IMR-90 (cell line): ENCODE data around the gene MLKL. TPM values are rescaled to one million over a fixed set of nuclear protein-coding genes. Genes with fewer than 3 reads are reported as not detected.

Experiments used
- ATAC-seq: fragments of 200-7000 bp; cut with Tn5 transposase; 2 replicates; pipeline ENCODE4 v1.9.1; 2020; ENCODE audit warnings: low read depth, mild to moderate bottlenecking, moderate library complexity
- BruUV-seq: library from RNA; stranded (reverse); fragments of 400-500 nt; replicated peaks from 2 replicates; lab custom pipeline; 2021; lab: Mats Ljungman, UMichigan
- CTCF ChIA-PET: fragments of 300-600 bp; formaldehyde crosslinking; extraction: SDS; loops from one replicate; lab custom pipeline; 2021; ENCODE audit warnings: antibody characterized with exemption; lab: Yijun Ruan, JAX
- POLR2A ChIA-PET: fragments of 300-600 bp; sonication (Branson Sonifier 250); formaldehyde crosslinking; loops from one replicate; lab custom pipeline; 2022; ENCODE audit warnings: antibody characterized with exemption; ENCODE audit not compliant: unreplicated experiment; lab: Charles Lee
- DNase-seq: peaks from one replicate; pipeline ENCODE4 v3.0.0; 2013
- H2AFZ ChIP-seq: replicated peaks from 2 replicates; pipeline ENCODE3; 2013; ENCODE audit warnings: low read length, mild to moderate bottlenecking; ENCODE audit not compliant: poor library complexity
- H2AK5ac ChIP-seq: 2 replicates; pipeline ENCODE4 v1.6.1; 2013; ENCODE audit warnings: low read depth, low read length, inconsistent platforms
- H2AK9ac ChIP-seq: replicated peaks from 2 replicates; pipeline ENCODE3; 2013; ENCODE audit warnings: mild to moderate bottlenecking, low read depth, low read length, moderate library complexity; ENCODE audit not compliant: poor library complexity
- H2BK120ac ChIP-seq: 2 replicates; pipeline ENCODE4 v1.6.1; 2013; ENCODE audit warnings: low read depth, low read length, inconsistent platforms
- H2BK15ac ChIP-seq: 3 replicates; pipeline ENCODE4 v1.6.1; 2013; ENCODE audit warnings: low read depth, low read length, inconsistent platforms
- H2BK20ac ChIP-seq: 2 replicates; pipeline ENCODE4 v1.6.1; 2013; ENCODE audit warnings: low read depth, mild to moderate bottlenecking, inconsistent platforms, low read length, moderate library complexity
- H2BK5ac ChIP-seq: 2 replicates; pipeline ENCODE4 v1.6.1; 2013; ENCODE audit warnings: mild to moderate bottlenecking, low read depth, low read length, inconsistent platforms; ENCODE audit not compliant: poor library complexity, severe bottlenecking
- H3K14ac ChIP-seq: replicated peaks from 2 replicates; pipeline ENCODE4 v1.6.1; 2013; ENCODE audit warnings: low read depth, low read length, inconsistent platforms
- H3K18ac ChIP-seq: 2 replicates; pipeline ENCODE4 v1.6.1; 2013; ENCODE audit warnings: low read depth, low read length, control low read depth
- H3K23ac ChIP-seq: 2 replicates; pipeline ENCODE4 v1.6.1; 2013; ENCODE audit warnings: low read depth, low read length, inconsistent platforms
- H3K27ac ChIP-seq: 2 replicates; pipeline ENCODE4 v1.5.1; 2013; ENCODE audit warnings: mild to moderate bottlenecking, control low read depth, low read length; ENCODE audit not compliant: insufficient read depth
- H3K27me3 ChIP-seq: 2 replicates; pipeline ENCODE4 v1.6.1; 2013; ENCODE audit warnings: low read length; ENCODE audit not compliant: control insufficient read depth, insufficient read depth
- H3K36me3 ChIP-seq: 2 replicates; pipeline ENCODE4 v1.6.1; 2013; ENCODE audit warnings: low read length, mixed read lengths; ENCODE audit not compliant: control insufficient read depth, insufficient read depth
- H3K4ac ChIP-seq: 2 replicates; pipeline ENCODE4 v1.6.1; 2013; ENCODE audit warnings: low read depth, low read length, inconsistent platforms
- H3K4me1 ChIP-seq: 2 replicates; pipeline ENCODE4 v1.6.1; 2013; ENCODE audit warnings: low read length, mixed read lengths; ENCODE audit not compliant: control insufficient read depth, insufficient read depth
- H3K4me2 ChIP-seq: 2 replicates; pipeline ENCODE4 v1.6.1; 2013; ENCODE audit warnings: low read depth, mild to moderate bottlenecking, control low read depth, low read length, moderate library complexity
- H3K4me3 ChIP-seq: 2 replicates; pipeline ENCODE4 v1.5.1; 2013; ENCODE audit warnings: low read depth, mild to moderate bottlenecking, control low read depth, low read length, moderate library complexity; ENCODE audit not compliant: insufficient read depth
- H3K56ac ChIP-seq: 2 replicates; pipeline ENCODE4 v1.6.1; 2013; ENCODE audit warnings: low read length, inconsistent platforms; ENCODE audit not compliant: insufficient read depth; ENCODE audit errors: extremely low read depth
- H3K79me1 ChIP-seq, 2 experiments: 2 replicates each; pipeline ENCODE4 v1.6.1; 2013; ENCODE audit warnings: low read length in 2 of 2, inconsistent platforms in 1 of 2, low read depth in 1 of 2
- H3K9ac ChIP-seq: 2 replicates; pipeline ENCODE4 v1.6.1; 2013; ENCODE audit warnings: low read depth, low read length, control low read depth
- H3K9me1 ChIP-seq: 2 replicates; pipeline ENCODE4 v1.6.1; 2013; ENCODE audit warnings: low read length, inconsistent platforms; ENCODE audit not compliant: insufficient read depth
- H3K9me3 ChIP-seq: 2 replicates; pipeline ENCODE4 v1.6.1; 2013; ENCODE audit warnings: low read length; ENCODE audit not compliant: control insufficient read depth, insufficient read depth
- H4K20me1 ChIP-seq: 2 replicates; pipeline ENCODE4 v1.6.1; 2013; ENCODE audit warnings: low read length, inconsistent platforms; ENCODE audit not compliant: insufficient read depth
- H4K5ac ChIP-seq: 2 replicates; pipeline ENCODE4 v1.6.1; 2013; ENCODE audit warnings: mild to moderate bottlenecking, low read depth, low read length, control low read depth
- H4K8ac ChIP-seq, 2 experiments: 2 replicates each; pipeline ENCODE4 v1.6.1; 2013; ENCODE audit warnings: low read depth in 2 of 2, low read length in 2 of 2, control low read depth in 1 of 2, inconsistent platforms in 1 of 2
- H4K91ac ChIP-seq: 2 replicates; pipeline ENCODE4 v1.6.1; 2013; ENCODE audit warnings: low read depth, low read length, inconsistent platforms; ENCODE audit not compliant: insufficient read depth
- CEBPB ChIP-seq: IDR thresholded peaks from 2 replicates; pipeline ENCODE4 v1.6.1; 2012; ENCODE audit warnings: low read depth, low read length, improper control_type of control experiment
- CTCF ChIP-seq: conservative IDR thresholded peaks from 2 replicates; pipeline ENCODE4 v1.5.1; 2012; ENCODE audit warnings: mild to moderate bottlenecking, low read depth, low read length, improper control_type of control experiment
- FOS ChIP-seq: fragments of 150-350 bp; IDR thresholded peaks from 2 replicates; pipeline ENCODE4 v1.6.1; 2016; ENCODE audit warnings: low read depth, low read length
- RCOR1 ChIP-seq: IDR thresholded peaks from 2 replicates; pipeline ENCODE4 v1.6.1; 2012; ENCODE audit warnings: mild to moderate bottlenecking, low read length, improper control_type of control experiment; ENCODE audit not compliant: insufficient replicate concordance
- RFX5 ChIP-seq: IDR thresholded peaks from 2 replicates; pipeline ENCODE4 v1.8.0; 2012; ENCODE audit warnings: low read depth, mild to moderate bottlenecking, low read length, moderate library complexity
- SMC3 ChIP-seq: fragments of 150-350 bp; IDR thresholded peaks from 2 replicates; pipeline ENCODE4 v1.6.1; 2016; ENCODE audit warnings: low read depth, mild to moderate bottlenecking, antibody characterized with exemption, low read length, moderate library complexity
- WGBS, 2 experiments: methylation state at CpG; one replicate each; pipeline versions ENCODE4 v1.1.5 to v1.1.7; 2013; ENCODE audit warnings: missing lambda C conversion rate in 2 of 2; ENCODE audit not compliant: insufficient read length in 1 of 2; ENCODE audit errors: extremely low coverage in 2 of 2; 5-methylcytosine and 5-hydroxymethylcytosine counted together
- dilution Hi-C: fragments of 300-500 bp; cut with HindIII; formaldehyde crosslinking; loops from one replicate; pipeline ENCODE4 v1.14.3; 2018; ENCODE audit warnings: low sequenced_read_pairs; ENCODE audit not compliant: unreplicated experiment
- in situ Hi-C: fragments of 300-500 bp; cut with MboI; formaldehyde crosslinking; loops from 3 replicates; pipeline ENCODE4 v1.14.3; 2019; ENCODE audit warnings: low sequenced_read_pairs, inconsistent platforms, mixed read lengths
- intact Hi-C: fragments of 100-400 bp; cut with micrococcal nuclease; formaldehyde crosslinking; loops from 2 replicates; pipeline ENCODE4 v1.10.0; 2022
- polyA plus RNA-seq, 3 experiments: library from polyadenylated mRNA; depleted of rRNA; stranded (reverse); fragments of >200 nt; gene quantifications; 2 replicates each; pipeline ENCODE4 v1.2.3, GENCODE V29; 2012; ENCODE audit warnings: low replicate concordance in 1 of 3
- total RNA-seq: library from RNA; depleted of rRNA; stranded (reverse); fragments of >200 nt; gene quantifications from 2 replicates; pipeline ENCODE4 v1.2.3, GENCODE V29; 2012

MLKL gene
- total and polyA plus RNA-seq, 2 of the 4 experiments (the other 2 are of a cell fraction), result 3.6 to 4.5 TPM

DNA sequence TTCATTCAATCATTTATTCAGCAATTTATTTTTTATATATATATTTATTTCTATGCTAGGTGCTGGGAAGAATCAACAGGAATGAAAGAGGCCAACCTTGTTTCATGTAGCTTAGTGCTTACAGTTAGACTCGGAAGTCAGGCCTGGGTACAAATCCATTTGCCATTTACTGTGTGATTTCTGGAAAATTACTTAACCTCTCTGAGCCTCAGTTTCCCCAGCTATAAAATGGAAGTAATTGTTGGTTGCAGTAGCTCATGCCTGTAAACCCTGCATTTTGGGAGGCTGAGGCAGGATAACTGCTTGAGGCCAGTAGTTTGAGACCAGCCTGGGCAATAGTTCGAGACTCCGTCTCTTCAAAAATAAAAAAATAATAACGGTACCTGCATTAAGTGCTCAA lies 27.2 kb upstream of the MLKL start:
- CTCF ChIA-PET, result no interaction called here
- no peaks in the 10 kb centered on the region; the same call in 1 of the 2 replicates for H3K9me1 ChIP-seq
- H4K8ac ChIP-seq, result no peak overlapping the region
- H3K4me2 ChIP-seq, result no peak overlapping the region
- H2BK15ac ChIP-seq, result no peak overlapping the region
- BruUV-seq, result no TSS peak
- no peak overlapping the region for H2AFZ ChIP-seq
- H3K9ac ChIP-seq, result no peak overlapping the region
- H2BK20ac ChIP-seq, result no peak overlapping the region
- no peak overlapping the region for H3K18ac ChIP-seq
- in situ Hi-C loops, result no loop called here
- H3K27me3 ChIP-seq, result 0 out of 2 replicates have a peak, but pooled peaks cover 2% of the 10 kb centered on the region
- H3K23ac ChIP-seq, result no peak overlapping the region
- peaks cover 12% of the 10 kb centered on the region for H3K4me1 ChIP-seq
- H2BK5ac ChIP-seq, result no peak overlapping the region
- no peaks in the 10 kb centered on the region for H3K36me3 ChIP-seq
- 100% methylated on average over 1 of the region's 4 CpGs; no CpG with 5 or more reads in 1 of the 2 experiments for WGBS, 2 experiments
- H3K14ac ChIP-seq, result no peak overlapping the region
- TF ChIP-seq FOS (no peak), RCOR1 (no peak), SMC3 (no peak), CEBPB (no peak), RFX5 (no peak), CTCF (no peak)
- no peak overlapping the region for H4K5ac ChIP-seq
- no peaks in the 10 kb centered on the region for H4K20me1 ChIP-seq
- H3K9me3 ChIP-seq, result peaks cover 4% of the 10 kb centered on the region; the same call in 1 of the 2 replicates
- H4K91ac ChIP-seq, result no peak overlapping the region
- H2BK120ac ChIP-seq, result no peak overlapping the region
- no peak overlapping the region for H3K4me3 ChIP-seq
- H2AK9ac ChIP-seq, result no peak overlapping the region
- H2AK5ac ChIP-seq, result no peak overlapping the region
- POLR2A ChIA-PET, result no interaction called here
- dilution Hi-C loops, result no loop called here
- no peaks in the 10 kb centered on the region for H3K79me1 ChIP-seq
- H3K27ac ChIP-seq, result no peak overlapping the region
- intact Hi-C loops, result no loop called here
- no peak overlapping the region for H3K56ac ChIP-seq
- no peak overlapping the region for H3K4ac ChIP-seq
- DNase-seq, result no peak
- no peak for ATAC-seq
